Stimulated activated CD4-positive, alpha-beta T cell treated with anti-CD3 and anti-CD28 coated beads, Interleukin-1b, Interleukin-23, amount 100 ng/mL, for 1 hour (primary cell): Measurements from ENCODE around the gene CD209.
"Not testable (repeated sequence)": the region's sequence is repeated elsewhere in the genome, so short reads cannot be mapped to it uniquely, and the experiment has no call there.

Experiments
- DNase-seq, 2 donors: peaks; one replicate each; pipeline ENCODE4 v3.0.0-alpha.2; 2020; ENCODE audit warnings: low read depth in 2 of 2

Gene CD209

DNA sequence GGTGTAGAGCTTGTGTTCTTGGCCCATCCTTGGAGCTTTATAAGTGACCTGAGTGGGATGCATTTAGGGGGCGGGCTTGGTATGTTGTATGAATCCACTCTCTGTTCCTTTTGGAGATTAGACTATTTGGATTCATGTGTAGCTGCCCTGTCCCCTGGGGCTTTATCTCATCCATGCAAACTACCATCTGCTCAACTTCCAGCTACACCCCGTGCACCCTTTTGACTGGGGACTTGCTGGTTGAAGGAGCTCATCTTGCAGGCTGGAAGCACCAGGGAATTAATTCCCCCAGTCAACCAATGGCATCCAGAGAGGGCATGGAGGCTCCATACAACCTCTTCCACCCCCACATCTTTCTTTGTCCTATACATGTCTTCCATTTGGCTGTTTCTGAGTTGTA is 21.8 kb upstream of the CD209 start:
- DNase-seq = no peak

DNA sequence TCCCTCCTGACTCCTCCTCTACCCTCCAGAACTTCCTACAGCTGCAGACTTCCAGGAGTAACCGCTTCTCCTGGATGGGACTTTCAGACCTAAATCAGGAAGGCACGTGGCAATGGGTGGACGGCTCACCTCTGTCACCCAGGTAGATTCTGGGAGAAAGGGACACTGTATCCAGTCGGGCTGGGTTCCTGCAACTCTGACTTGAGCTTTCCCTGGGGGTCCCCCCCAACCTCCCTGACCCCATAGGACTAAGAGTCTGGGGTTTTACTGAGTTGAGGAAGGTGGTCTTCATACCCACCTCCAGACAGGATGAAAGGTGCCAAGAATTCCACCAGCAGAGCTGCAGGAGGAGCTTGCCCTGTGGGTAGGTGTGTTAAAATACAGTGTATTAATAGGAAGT is 20.2 kb upstream of the CD209 start:
- no peak for DNase-seq

DNA sequence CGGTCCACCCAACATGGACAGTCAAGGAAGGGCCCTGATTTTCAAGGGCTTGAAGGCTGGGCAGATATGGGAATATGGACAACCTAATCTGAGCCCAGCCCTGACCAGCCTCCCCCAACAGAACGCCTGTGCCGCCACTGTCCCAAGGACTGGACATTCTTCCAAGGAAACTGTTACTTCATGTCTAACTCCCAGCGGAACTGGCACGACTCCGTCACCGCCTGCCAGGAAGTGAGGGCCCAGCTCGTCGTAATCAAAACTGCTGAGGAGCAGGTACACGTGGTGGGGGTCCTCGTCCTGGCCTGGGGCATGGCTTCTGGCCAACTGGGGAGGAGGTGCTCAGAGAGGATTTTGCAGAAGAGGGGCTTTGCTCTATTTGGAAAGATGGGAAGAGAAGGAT is 19.2 kb upstream of the CD209 start:
- no peak for DNase-seq

DNA sequence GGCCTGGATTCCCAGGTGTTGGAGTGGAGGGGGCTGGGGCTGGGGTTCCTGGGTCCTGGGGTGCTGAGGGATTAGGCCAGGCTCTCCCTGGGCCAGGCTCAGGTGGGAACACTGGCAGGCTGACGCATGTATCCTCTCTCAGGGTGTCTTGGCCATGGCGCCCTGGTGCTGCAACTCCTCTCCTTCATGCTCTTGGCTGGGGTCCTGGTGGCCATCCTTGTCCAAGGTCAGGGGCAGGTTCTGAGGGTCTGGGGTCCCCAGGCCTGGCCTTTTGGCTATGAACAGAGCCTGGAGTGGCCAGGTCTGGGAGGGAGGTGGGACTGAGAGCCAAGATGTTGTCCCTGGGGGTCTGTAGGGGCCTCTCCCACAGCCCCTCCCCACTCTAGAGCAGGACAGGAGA is 17.7 kb upstream of the CD209 start:
- not testable (repeated sequence) for DNase-seq

DNA sequence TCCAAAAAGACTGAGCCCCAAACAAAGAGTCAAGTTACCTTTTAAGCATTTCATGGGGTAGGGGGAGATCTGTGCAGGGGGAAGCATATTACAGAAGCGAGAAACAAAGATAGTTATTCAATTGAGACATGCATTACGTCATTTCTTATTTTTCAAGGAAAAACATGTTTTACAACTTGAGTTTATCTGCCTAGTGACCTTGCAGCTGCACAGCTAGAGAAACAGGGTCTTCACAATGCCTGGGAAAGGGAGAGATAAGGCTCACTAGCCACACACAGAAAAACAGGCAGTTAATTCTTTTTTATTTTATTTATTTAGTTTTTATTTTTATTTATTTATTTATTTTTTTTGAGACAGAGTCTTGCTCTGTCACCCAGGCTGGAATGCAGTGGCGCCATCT is 16.8 kb upstream of the CD209 start:
- not testable (repeated sequence) for DNase-seq

DNA sequence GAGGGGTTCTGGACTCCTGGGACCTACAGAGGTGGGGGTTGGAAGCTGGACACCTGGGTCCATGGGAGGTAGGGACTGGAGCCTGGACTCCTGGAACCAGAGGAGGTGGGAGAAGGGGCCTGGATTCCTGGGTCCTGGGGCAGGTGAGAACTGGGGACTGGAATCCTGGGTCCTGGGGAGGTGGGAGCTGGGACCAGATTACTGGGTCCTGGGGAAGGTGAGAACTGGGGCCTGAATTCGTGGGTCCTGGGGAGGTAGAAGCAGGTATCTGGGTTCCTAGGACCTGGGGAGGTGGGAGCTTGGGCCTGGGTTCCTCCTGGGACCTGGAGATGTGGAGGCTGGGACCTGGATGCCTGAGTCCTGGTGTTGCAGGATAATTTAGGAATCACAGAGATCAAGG is 16.4 kb upstream of the CD209 start:
- no peak for DNase-seq

DNA sequence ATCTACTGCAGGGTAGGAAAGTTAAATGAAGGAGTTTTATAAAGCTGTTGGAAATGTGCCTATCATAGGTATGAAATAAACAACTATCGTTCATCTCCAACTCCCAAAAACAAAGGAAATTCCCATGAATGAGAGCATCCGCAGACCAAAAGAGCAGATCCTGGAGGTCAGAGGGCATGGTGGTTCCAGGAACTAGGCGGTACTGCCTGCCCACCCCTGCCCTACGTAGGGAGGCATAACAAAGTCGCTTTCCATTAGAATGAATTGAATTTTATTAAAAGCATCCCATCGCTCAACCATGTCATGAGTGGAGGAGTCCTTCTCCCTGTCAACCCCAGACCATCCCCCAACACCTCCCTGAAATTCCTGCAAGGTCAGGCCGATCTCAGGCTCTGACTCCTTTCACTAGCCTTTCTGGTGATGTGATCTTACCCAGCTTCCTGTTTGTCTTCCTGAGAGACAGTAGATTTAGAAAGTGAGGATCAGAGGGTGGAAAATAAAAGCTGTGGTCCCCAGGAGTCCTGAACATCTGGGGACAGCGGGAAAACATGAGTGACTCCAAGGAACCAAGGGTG is 15.5 kb upstream of the CD209 start, which contains the start of gene CLEC4M:
Gene CLEC4M, plus strand, starts transcription at position 525 of the 575 bp plus-strand sequence. Its CDS starts 24 bp downstream, at position 549.
- DNase-seq = no peak

DNA sequence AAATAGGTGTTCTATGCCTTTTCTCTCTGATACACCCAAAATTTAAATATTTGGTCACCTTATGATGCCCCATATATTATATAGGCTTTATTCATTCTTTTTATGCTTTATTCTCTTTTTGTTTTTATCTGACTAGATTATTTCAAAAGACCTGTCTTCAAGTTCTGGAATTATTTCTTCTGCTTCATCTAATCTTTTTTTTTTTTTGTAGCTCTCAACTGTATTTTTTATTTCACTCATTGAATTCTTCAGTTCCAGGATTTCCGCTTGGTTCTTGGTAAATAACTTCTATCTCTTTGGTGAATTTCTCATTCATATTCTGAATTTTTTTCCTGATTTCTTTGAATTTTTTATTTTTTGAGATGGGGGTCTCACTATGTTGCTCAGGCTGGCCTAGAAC is 11.8 kb upstream of the CD209 start:
- DNase-seq = no peak

DNA sequence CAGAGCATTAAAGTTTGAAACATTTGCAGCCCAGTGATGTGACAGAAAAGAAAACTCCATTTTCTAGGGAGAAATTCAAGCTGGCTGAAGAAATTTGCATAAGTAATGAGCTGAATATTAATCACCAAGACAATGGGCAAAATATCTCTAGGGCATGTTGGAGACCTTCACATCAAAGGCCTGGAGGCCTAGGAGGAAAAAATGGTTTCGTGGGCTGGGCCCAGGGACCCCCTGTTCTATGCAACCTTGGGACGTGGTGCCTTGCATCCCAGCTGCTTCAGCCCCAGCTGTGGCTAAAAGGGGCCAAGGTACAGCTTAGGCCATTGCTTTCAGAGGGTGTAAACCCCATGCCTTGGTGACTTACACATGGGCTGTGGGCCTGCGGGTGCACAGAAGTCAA is 10.0 kb upstream of the CD209 start:
- DNase-seq = no peak

DNA sequence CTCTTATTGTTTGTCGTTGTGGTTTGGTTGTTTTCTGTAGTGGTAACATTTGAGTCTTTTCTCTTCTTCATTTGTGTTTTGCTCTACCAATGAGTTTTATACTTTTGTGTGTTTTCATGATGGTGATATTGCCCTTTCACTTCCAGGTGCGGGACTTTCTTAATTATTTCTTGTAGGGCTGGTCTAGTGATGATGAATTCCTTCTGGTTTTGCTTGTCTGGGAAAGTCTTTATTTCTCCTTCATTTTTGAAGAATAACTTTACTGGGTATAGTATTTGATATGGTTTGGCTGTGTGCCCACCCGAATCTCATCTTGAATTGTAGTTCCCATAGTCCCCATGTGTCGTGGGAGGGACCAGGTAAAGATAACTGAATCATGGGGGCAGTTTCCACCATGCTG is 8.9 kb upstream of the CD209 start:
- DNase-seq = no peak

DNA sequence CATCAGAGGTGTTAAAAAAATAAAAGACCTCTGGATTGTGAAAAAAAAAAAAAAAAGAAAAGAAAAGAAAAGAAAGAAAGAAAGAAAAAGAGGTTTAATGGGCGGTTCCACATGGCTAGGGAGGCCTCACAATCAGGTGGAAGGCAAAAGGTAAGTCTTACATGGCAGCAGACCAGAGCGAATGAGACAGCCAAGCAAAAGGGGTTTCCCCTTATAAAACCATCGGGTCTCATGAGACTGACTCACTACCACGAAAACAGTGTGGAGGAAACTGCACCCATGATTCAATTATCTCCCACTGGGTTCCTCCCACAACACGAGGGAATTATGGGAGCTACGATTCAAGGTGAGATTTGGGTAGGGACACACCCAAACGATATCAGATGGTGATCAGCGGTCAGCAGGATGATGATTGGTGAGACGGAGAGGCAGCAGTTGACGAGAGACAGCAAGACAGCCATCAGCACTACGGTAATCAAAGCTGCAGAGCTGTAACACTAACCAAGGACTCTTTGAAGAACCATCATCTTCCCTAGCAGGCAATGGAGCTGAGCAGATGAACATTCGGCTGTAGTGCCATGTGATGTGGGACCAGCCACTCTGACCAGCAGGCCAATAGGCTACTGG is 3.9 kb upstream of the CD209 start:
- no peak for DNase-seq

DNA sequence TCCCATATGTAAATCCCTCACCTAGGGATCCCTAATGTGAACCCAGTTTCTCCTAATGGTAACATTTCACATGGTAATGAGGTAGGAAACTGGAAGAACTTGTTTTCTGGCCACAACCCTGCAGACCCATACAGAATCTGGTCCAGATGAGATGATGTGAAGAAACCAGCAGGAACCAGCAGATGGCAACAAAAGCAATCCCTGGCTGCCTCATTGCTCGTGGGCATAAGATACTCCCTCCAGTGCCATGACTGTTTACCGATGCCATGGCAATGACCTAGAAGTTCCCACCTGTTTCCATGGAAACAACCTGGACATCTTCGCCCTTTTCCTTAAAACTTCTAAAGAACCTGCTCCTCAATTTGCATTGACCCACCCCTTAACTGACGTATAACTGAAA is 1.4 kb upstream of the CD209 start:
- DNase-seq = no peak

DNA sequence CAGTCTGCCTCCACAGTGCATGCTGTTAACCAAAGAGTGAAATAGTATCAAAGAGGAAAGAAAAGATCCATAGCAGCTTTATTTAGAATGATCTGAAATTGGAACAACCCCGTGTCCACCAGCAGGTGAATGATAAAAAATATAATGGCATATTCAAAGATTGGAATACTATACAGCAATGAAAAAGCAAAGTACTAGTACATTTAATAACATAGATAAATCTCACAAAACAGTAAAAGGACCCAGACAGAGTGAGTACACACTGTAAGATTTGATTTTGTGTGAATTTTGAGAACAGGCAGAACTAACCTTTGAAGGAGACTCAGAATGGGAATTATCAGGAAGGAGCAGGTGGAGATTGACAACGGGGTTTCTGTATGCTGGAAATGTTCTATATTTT is 837 bp upstream of the CD209 start:
- DNase-seq = no peak

DNA sequence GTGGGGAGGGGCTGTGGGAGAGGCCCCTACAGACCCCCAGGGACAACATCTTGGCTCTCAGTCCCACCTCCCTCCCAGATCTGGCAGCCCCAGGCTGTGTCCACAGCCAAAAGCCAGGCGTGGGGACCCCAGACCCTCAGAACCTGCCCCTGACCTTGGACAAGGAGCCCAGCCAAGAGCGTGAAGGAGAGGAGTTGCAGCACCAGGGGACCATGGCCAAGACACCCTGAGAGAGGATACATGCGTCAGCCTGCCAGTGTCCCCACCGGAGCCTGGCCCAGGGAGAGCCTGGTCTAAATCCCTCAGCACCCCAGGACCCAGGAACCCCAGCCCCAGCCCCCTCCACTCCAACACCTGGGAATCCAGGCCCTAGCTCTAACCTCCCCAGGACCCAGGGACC is 1.0 kb downstream of the CD209 start:
- not testable (repeated sequence) for DNase-seq

DNA sequence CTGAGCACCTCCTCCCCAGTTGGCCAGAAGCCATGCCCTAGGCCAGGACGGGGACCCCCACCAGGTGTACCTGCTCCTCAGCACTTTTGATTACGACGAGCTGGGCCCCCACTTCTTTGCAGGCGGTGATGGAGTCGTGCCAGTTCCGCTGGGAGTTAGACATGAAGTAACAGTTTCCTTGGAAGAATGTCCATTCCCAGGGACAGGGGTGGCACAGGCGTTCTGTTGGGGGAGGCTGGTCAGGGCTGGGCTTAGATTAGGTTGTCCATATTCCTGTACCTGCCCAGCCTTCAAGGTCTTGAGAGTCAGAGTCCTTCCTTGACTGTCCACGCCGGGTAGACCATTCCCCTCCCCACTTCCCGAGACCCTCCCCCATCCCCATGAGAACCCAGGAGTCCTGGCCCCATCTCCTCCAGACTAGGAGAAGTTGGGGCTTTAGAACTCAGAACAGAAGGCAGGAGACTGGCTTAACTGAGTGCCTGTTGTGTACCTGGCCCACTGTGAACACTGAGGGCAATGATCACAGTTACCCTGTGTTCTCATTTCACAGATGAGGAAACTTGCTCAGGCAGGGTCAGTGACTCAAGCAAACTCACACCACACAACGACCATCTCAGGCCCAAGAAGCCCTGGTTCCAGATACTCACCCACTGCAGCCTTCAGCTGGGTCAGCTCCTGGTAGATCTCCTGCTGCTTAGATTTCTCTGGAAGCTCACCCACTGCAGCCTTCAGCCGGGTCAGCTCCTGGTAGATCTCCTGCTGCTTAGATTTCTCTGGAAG is 2.3 kb downstream of the CD209 start:
- no peak for DNase-seq

DNA sequence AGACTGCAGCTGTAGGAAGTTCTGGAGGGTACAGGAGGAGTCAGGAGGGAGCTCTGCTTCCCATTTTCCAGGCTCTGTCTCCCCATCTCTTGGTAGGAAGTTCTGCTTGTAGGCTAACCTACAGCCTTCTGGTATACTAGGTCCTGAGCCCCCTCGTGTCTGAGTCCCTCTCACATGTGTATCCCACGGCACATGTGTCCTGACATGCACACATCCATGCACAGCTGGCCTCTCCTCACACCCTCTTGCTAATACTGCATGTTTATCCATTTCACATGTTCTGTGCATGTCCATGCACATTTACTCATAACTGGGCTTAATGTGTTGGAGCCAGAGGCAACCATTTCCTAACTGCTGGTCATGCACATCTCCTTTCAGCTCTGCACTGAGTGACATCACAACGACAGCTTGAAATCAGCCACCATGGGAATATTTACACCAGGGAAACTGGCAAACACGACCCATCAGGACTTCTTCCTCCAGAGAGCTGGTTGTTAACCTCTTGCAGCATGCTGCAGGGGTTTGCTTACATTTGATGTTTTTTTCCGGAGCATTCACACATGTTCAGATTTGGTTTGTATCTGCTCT is 3.0 kb downstream of the CD209 start:
- no peak for DNase-seq

DNA sequence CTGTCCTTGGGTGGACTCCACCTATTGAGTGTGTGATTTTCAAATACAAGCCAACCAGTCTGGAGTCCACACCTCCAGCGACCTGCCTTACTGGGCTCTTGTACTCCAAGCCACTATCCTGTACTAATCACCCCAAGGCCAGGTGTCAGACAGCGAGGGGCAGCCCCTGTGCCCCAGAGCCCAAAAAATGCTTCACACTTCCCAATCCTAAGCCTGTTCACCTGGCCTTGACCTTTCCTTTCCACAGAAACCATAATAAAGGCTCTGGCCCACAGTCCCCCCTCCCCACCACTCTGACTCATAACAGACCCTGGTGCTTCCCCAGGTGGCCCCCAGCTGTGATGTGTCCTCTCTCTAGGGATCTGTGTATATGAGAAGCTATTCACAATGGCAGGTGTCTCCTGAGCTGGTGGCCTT is 3.9 kb downstream of the CD209 start:
- DNase-seq = no peak

DNA sequence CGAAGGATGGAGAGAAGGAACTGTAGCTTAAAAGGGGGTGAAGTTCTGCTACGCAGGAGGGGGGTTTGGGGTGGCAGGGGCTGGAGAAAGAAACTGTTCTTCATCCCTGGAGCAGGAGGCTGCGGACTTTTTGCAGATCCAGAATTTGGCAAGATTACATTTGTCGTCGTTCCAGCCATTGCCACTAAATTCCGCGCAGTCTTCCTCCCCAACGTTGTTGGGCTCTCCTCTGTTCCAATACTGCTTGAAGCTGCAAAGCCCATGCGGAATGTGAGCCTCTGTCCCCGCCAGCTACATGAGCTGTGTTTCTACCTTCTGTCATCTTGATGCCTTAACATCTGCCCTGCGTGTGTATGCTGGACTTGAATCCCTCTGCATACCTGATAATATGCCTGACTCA is 4.3 kb downstream of the CD209 start:
- DNase-seq = no peak

DNA sequence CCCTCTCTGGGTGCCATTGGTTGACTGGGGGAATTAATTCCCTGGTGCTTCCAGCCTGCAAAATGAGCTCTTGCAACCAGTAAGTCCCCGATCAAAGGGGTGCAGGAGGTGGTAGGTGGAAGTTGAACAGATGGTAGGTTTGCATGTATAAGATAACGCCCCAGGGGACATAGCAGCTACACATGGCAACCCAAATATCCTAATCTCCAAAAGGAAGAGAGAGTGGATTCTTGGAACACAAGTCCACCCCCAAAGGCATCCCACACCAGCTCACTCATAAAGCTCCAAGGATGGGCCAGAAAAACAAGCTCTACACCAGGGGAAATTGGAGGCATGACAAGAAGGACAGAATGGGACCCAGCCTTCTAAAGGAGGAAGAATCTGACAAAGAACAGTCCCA is 4.8 kb downstream of the CD209 start:
- DNase-seq = no peak

DNA sequence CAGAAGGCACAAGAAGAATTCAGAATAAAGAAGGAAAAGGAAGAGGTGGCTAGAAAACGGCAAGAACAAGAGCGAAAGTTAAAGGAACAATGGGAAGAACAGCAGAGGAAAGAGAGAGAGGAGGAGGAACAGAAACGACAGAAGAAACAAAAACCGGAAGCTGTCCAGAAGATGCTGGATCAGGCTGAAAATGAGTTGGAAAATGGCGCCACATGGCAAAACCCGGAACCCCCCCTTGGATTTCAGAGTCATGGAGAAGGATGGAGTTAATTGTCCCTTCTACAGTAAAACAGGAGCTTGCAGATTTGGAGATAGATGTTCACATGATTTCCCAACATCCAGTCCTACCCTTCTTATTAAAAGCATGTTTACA is 6.7 kb downstream of the CD209 start:
- DNase-seq = no peak

DNA sequence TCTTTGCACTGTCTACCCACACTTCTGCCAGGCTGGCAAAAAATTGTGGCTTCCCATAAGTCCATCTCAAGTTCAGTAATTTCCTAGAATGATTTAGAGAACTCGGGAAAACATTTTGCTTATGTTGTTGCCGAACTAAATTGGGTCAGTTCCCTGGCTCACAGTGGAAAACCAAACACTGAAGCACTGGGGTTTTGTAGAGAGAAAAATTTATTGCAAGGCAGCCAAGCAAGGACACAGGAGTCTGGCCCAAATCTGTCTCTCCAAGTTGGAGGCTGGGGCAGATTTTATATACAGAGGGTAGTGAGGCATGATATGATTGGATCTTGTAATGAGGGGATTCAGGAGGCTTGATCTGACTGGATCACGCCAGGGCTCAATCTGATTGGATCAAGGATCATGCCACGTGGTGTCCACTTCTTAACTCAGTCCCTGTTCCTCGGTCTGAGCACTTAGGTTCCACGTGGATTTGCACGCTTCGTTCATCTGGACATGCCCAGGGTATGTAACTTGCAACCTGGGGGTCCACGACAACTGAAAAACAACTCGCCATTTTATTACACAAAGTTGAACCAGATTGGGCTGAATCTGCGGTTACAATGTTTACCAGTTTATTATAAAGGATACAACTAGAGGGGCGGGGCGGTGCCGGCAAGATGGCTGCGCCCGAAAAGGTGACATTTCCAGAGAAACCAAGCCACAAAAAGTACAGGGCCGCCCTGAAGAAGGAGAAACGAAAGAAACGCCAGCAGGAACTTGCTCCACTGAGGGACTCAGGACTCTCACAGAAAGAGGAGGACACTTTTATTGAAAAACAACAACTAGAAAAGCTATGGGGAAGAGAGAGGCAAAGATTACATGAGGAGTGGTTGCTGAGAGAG is 7.3 kb downstream of the CD209 start:
- DNase-seq = no peak

DNA sequence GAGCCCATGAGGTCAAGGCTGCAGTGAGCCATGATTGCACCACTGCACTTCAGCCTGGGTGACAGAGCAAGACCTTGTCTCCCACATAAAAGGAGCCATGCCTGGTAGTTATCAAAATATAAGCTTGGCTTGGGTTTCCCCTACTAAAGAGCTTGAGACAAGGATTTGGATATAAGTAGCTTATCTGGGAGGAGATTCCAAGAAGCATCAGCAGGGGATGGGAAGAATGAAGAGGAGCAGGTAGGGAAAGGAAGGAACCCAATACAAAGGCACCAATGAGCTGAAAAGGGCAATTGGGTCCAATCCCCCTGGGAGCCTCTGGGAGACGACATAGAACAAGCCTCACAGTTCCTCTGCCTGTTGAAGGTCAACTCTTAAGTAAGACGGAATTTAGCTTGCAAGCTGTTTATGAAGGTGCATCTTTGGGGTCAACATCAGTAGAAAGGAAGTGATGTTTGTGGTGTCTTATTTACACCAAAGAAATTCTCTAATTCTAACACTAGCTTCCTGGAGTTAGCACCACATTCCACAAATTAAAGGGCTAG is 8.1 kb downstream of the CD209 start:
- DNase-seq = no peak
